ENCODE measurements around the gene KCNQ1.

GRCh38 chr11:2664376-2664775, 219.6 kb downstream of the KCNQ1 start:
- TF ChIP-seq TEAD4 (CRISPR knock-in tag; IDR thresholded peaks at IDR 0.05) = no peak
- TF ChIP-seq ZMAT4 (CRISPR knock-in tag; IDR thresholded peaks at IDR 0.05) = no peak
- no peak for TF ChIP-seq RELA (CRISPR knock-in tag; IDR thresholded peaks at IDR 0.05; ENCODE audit: borderline replicate concordance)
- TF ChIP-seq USF2 (CRISPR knock-in tag; IDR thresholded peaks at IDR 0.05) = no peak
- no peak for TF ChIP-seq CTCF (IDR thresholded peaks at IDR 0.05)
- TF ChIP-seq ARID4B (CRISPR knock-in tag; IDR thresholded peaks at IDR 0.05; ENCODE audit: borderline replicate concordance) = no peak
- TF ChIP-seq MAX (CRISPR knock-in tag; IDR thresholded peaks at IDR 0.05) = no peak
- TF ChIP-seq TP53 (CRISPR knock-in tag; IDR thresholded peaks at IDR 0.05) = no peak
- no peak for TF ChIP-seq E2F4 (CRISPR knock-in tag; IDR thresholded peaks at IDR 0.05; ENCODE audit: borderline replicate concordance, low read depth)
- TF ChIP-seq ATF6 (CRISPR knock-in tag; IDR thresholded peaks at IDR 0.05) = no peak
- no peak for TF ChIP-seq ZNF232 (CRISPR knock-in tag; IDR thresholded peaks at IDR 0.05)
- TF ChIP-seq SMAD4 (CRISPR knock-in tag; IDR thresholded peaks at IDR 0.05) = no peak
- TF ChIP-seq ZBTB21 (CRISPR knock-in tag; IDR thresholded peaks at IDR 0.05; ENCODE audit: borderline replicate concordance) = no peak

All from WTC11 (cell line).